Fibroblast of gingiva (primary cell): ENCODE measurements around the gene DLGAP1.
"Not testable (repeated sequence)": the region's sequence is repeated elsewhere in the genome, so short reads cannot be mapped to it uniquely, and the experiment has no call there.

ENCODE experiments used
- DNase-seq: peaks from one replicate; pipeline ENCODE4 v3.0.0-alpha.2; 2011; ENCODE audit warnings: low read depth

Gene DLGAP1

GRCh38 chr18:4077204-4077603 lies 377.9 kb downstream of the DLGAP1 start:
- no peak for DNase-seq

GRCh38 chr18:4074647-4075046 lies 380.5 kb downstream of the DLGAP1 start:
- DNase-seq: no peak

- DNase-seq: no peak
Measured at GRCh38 chr18:4069183-4069582, 385.9 kb downstream of the DLGAP1 start.

GRCh38 chr18:4068552-4069158 lies 386.5 kb downstream of the DLGAP1 start:
- DNase-seq: peak; percentile 17

- no peak for DNase-seq
Measured at GRCh38 chr18:4063545-4063944, 391.6 kb downstream of the DLGAP1 start.

GRCh38 chr18:4060427-4061281 lies 394.5 kb downstream of the DLGAP1 start:
- no peak for DNase-seq

GRCh38 chr18:4058179-4058578 lies 396.9 kb downstream of the DLGAP1 start:
- no peak for DNase-seq

GRCh38 chr18:4040391-4041092 lies 414.6 kb downstream of the DLGAP1 start:
- DNase-seq: no peak

GRCh38 chr18:4035521-4035920 lies 419.6 kb downstream of the DLGAP1 start:
- DNase-seq: no peak

GRCh38 chr18:4034815-4035214 lies 420.3 kb downstream of the DLGAP1 start:
- DNase-seq: not testable (repeated sequence)

GRCh38 chr18:4026542-4026941 lies 428.6 kb downstream of the DLGAP1 start:
- no peak for DNase-seq

- DNase-seq: no peak
Measured at GRCh38 chr18:4024702-4025101, 430.4 kb downstream of the DLGAP1 start.

GRCh38 chr18:4022749-4023148 lies 432.4 kb downstream of the DLGAP1 start:
- not testable (repeated sequence) for DNase-seq

- no peak for DNase-seq
Measured at GRCh38 chr18:4020026-4020425, 435.1 kb downstream of the DLGAP1 start.

- DNase-seq: no peak
Measured at GRCh38 chr18:4017480-4017879, 437.6 kb downstream of the DLGAP1 start.

GRCh38 chr18:4016391-4017049 lies 438.6 kb downstream of the DLGAP1 start:
- DNase-seq: no peak

- no peak for DNase-seq
Measured at GRCh38 chr18:4007846-4008245, 447.3 kb downstream of the DLGAP1 start.

GRCh38 chr18:4004183-4004829 lies 450.8 kb downstream of the DLGAP1 start:
- DNase-seq: no peak

- DNase-seq: peak; percentile 42
Measured at GRCh38 chr18:3998698-3999333, 456.3 kb downstream of the DLGAP1 start.

GRCh38 chr18:3995476-3996102 lies 459.5 kb downstream of the DLGAP1 start:
- DNase-seq: peak; percentile 43
